ENCODE results near the gene BEAN1. TPM values are rescaled to one million over a fixed set of nuclear protein-coding genes. Genes with fewer than 3 reads are reported as not detected.

BEAN1 gene
- polyA plus RNA-seq, 1 donor from 2014 or later = 0.16 TPM

GRCh38 chr16:66521252-66521713 lies 94.2 kb downstream of the BEAN1 start:
- TF ChIP-seq TAF1 (IDR thresholded peaks at IDR 0.05; ENCODE audit: low read depth) (no peak), SMC3 (conservative IDR thresholded peaks at IDR 0.05; ENCODE audit: poor library complexity) (no peak), RAD21 (conservative IDR thresholded peaks at IDR 0.05) (no peak), MXI1 (conservative IDR thresholded peaks at IDR 0.05; ENCODE audit: poor library complexity, severe bottlenecking) (no peak), REST (IDR thresholded peaks at IDR 0.05; ENCODE audit: borderline replicate concordance) (no peak), EZH2 (IDR thresholded peaks at IDR 0.05; ENCODE audit: borderline replicate concordance, insufficient read depth, low read length, poor library complexity, severe bottlenecking) (no peak), CTCF (IDR thresholded peaks at IDR 0.05; ENCODE audit: poor library complexity, severe bottlenecking) (no peak), EP300 (conservative IDR thresholded peaks at IDR 0.05; ENCODE audit: poor library complexity, severe bottlenecking) (no peak), POLR2AphosphoS5 (IDR thresholded peaks at IDR 0.05) (no peak)
- H3K9me2 ChIP-seq (ENCODE audit: insufficient read depth, low read length) = no peaks in the 10 kb centered on the region
- no peaks in the 10 kb centered on the region for H3F3A ChIP-seq (ENCODE audit: insufficient read depth, low read length, poor library complexity, severe bottlenecking)
- no peaks in the 10 kb centered on the region for H3K9me3 ChIP-seq (ENCODE audit: low read length)
- H3K27ac ChIP-seq (ENCODE audit: low read length) = no peak overlapping the region
- no peak overlapping the region for H2AFZ ChIP-seq (ENCODE audit: low read depth, low read length)
- H3K79me2 ChIP-seq (replicated peaks; ENCODE audit: insufficient read depth, low read length) = no peaks in the 10 kb centered on the region
- H3K27me3 ChIP-seq (ENCODE audit: insufficient read depth, low read depth, low read length) = no peaks in the 10 kb centered on the region
- H3K4me2 ChIP-seq (ENCODE audit: low read length) = no peak overlapping the region
- no peaks in the 10 kb centered on the region for H3K36me3 ChIP-seq (ENCODE audit: insufficient read depth, low read length)
- no peak overlapping the region for H3K4me3 ChIP-seq (ENCODE audit: low read length)
- no peak overlapping the region for H3K9ac ChIP-seq (ENCODE audit: low read length)
- no peaks in the 10 kb centered on the region for H4K20me1 ChIP-seq (ENCODE audit: insufficient read depth)

- TF ChIP-seq REST (IDR thresholded peaks at IDR 0.05; ENCODE audit: borderline replicate concordance) (no peak), TAF1 (IDR thresholded peaks at IDR 0.05; ENCODE audit: low read depth) (no peak), CTCF (IDR thresholded peaks at IDR 0.05; ENCODE audit: poor library complexity, severe bottlenecking) (no peak), RAD21 (conservative IDR thresholded peaks at IDR 0.05) (no peak), MXI1 (conservative IDR thresholded peaks at IDR 0.05; ENCODE audit: poor library complexity, severe bottlenecking) (no peak), SMC3 (conservative IDR thresholded peaks at IDR 0.05; ENCODE audit: poor library complexity) (no peak), POLR2AphosphoS5 (IDR thresholded peaks at IDR 0.05) (no peak), EZH2 (IDR thresholded peaks at IDR 0.05; ENCODE audit: borderline replicate concordance, insufficient read depth, low read length, poor library complexity, severe bottlenecking) (no peak), EP300 (conservative IDR thresholded peaks at IDR 0.05; ENCODE audit: poor library complexity, severe bottlenecking) (no peak)
- no peaks in the 10 kb centered on the region for H3K79me2 ChIP-seq (replicated peaks; ENCODE audit: insufficient read depth, low read length)
- H3K27ac ChIP-seq (ENCODE audit: low read length) = no peak overlapping the region
- no peak overlapping the region for H3K4me2 ChIP-seq (ENCODE audit: low read length)
- no peak overlapping the region for H3K9ac ChIP-seq (ENCODE audit: low read length)
- H3K27me3 ChIP-seq (ENCODE audit: insufficient read depth, low read depth, low read length) = no peaks in the 10 kb centered on the region
- H3K9me2 ChIP-seq (ENCODE audit: insufficient read depth, low read length) = no peaks in the 10 kb centered on the region
- no peak overlapping the region for H2AFZ ChIP-seq (ENCODE audit: low read depth, low read length)
- no peaks in the 10 kb centered on the region for H3K9me3 ChIP-seq (ENCODE audit: low read length)
- no peaks in the 10 kb centered on the region for H3F3A ChIP-seq (ENCODE audit: insufficient read depth, low read length, poor library complexity, severe bottlenecking)
- no peaks in the 10 kb centered on the region for H4K20me1 ChIP-seq (ENCODE audit: insufficient read depth)
- H3K36me3 ChIP-seq (ENCODE audit: insufficient read depth, low read length) = no peaks in the 10 kb centered on the region
- H3K4me3 ChIP-seq (ENCODE audit: low read length) = no peak overlapping the region
These were observed 95.1 kb downstream of the BEAN1 start for GRCh38 chr16:66521951-66522771.
